ENCODE results near the gene CACNA1G.

The CACNA1G gene

DNA sequence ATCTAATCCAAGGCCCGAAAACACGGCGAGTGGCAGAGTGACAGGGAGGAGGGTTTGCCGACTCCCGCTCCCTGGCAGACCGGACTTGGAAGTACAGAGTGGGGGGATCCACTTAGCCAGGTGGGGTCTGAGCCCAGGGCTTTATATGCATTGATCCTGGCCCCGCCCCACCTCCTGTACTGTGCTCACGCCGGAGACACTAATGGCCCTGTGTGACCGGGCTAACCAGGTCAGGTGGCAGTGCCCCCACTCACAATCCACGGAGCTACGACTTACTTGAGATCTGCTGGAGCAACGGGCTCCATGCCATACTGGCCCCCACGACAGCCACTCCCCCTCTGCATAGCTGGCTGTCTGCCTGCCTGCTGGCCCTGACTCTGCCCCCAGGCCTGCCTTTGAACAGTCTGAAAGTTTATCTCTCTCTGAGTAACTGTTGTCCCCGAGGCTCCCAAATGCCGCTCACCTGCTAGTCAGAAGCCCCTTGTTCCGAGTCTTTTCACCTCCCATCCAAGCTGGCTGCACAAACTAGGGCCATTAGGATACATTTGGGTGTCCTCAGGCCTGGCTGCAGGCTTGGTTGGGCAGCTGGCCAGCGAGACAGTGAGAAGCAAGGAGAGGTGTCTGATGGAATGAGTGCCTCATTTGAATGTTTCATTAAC is 28.0 kb downstream of the CACNA1G start:
- TF ChIP-seq, protein P1, sequence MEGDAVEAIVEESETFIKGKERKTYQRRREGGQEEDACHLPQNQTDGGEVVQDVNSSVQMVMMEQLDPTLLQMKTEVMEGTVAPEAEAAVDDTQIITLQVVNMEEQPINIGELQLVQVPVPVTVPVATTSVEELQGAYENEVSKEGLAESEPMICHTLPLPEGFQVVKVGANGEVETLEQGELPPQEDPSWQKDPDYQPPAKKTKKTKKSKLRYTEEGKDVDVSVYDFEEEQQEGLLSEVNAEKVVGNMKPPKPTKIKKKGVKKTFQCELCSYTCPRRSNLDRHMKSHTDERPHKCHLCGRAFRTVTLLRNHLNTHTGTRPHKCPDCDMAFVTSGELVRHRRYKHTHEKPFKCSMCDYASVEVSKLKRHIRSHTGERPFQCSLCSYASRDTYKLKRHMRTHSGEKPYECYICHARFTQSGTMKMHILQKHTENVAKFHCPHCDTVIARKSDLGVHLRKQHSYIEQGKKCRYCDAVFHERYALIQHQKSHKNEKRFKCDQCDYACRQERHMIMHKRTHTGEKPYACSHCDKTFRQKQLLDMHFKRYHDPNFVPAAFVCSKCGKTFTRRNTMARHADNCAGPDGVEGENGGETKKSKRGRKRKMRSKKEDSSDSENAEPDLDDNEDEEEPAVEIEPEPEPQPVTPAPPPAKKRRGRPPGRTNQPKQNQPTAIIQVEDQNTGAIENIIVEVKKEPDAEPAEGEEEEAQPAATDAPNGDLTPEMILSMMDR (IDR thresholded peaks at IDR 0.05; ENCODE audit: low read depth, low read length, missing control alignments): no peak
- no peak overlapping the region for H3K4me3 ChIP-seq (replicated peaks; ENCODE audit: low read depth, low read length)

DNA sequence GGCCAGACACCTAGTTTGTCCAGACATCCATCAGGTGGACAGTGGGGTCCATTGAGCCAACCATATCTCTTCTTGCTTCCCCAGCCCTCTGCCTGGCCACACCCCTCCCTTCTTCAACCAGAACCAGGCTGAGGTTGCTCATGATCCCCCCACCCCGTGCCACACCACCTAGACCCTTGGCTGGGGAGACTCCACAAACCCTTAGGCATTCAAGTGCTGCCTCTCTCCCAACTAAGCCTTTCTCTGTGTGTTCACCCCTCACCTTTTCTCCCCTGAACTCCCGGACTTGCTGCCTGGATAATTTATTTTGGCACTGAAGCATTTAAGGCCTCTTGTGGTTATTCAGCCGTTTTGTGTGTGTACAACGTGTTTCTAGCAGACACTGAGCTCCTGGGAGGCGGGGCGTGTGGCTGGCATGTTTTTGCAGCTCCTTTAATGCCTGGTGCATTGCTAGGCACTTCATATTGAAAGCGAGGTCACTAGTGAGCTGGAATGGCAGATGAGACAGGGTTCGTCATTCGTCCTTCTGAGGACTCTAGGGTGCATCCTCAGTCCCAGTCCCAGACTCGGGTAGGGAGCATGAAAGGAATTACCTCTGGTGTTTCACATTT is 28.7 kb downstream of the CACNA1G start:
- H3K4me3 ChIP-seq (replicated peaks; ENCODE audit: low read depth, low read length): no peak overlapping the region
- no peak for DNase-seq (ENCODE audit: extremely low read depth, low read depth)
- TF ChIP-seq, protein P1 (IDR thresholded peaks at IDR 0.05; ENCODE audit: low read depth, low read length, missing control alignments): no peak

More for the DNA sequence above, 28.0 kb downstream of the CACNA1G start:
- DNase-seq (ENCODE audit: extremely low read depth, low read depth): no peak

DNA sequence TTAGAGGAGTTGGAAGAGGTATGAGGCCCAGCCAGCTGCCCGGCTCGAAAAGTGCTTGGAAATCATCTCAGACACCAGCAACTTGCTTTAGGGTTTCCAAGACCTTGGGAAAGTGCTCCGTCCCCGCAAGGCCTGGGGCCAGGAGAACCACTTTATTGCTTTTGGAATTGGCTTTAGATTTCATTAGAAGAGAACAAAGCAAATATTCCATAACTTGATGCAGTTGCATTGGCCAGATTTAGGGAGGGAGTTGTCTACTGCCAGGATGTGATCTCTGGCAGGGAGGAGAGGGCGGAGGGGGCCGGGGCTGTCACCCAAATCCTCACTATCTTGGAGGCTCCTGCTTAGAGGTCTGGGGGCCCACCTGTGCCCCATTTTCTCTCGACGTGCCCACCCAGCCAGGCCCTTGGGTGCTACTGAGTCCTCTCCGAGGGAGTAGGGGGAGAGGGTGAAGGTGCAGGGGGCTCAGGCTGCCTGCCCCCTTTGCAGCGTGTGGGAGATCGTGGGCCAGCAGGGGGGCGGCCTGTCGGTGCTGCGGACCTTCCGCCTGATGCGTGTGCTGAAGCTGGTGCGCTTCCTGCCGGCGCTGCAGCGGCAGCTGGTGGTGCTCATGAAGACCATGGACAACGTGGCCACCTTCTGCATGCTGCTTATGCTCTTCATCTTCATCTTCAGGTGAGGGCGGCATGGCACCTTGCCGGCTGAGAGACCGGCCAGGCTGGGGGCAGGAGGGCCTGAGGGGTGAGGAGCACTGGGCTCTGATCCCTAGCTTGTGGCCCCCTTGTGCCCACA is 30.6 kb downstream of the CACNA1G start:
- no peak for DNase-seq (ENCODE audit: extremely low read depth, low read depth)
- TF ChIP-seq, protein P1 (IDR thresholded peaks at IDR 0.05; ENCODE audit: low read depth, low read length, missing control alignments): no peak
- H3K4me3 ChIP-seq (replicated peaks; ENCODE audit: low read depth, low read length): no peak overlapping the region

DNA sequence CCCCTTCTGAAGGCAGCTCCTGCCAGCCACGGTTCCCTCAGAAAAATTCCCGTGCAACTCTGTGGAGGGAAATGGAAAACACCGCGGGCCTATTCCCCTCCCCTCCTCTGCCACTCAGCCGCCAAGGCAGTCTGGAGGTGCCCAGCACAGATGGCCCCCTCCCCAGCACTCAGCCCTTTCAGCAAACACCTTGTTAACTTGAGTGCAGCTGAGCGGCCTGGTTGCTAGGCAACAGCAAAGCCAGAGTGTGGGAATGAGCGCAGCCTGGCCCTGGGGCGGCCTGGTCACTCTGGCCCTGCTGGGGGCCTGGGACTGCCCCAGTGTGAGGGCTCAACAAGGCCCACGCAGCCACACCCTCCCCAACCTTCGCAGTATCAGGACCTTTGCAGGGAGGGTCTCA is 32.8 kb downstream of the CACNA1G start:
- no peak overlapping the region for H3K4me3 ChIP-seq (replicated peaks; ENCODE audit: low read depth, low read length)
- TF ChIP-seq, protein P1 (IDR thresholded peaks at IDR 0.05; ENCODE audit: low read depth, low read length, missing control alignments): no peak
- no peak for DNase-seq (ENCODE audit: extremely low read depth, low read depth)

DNA sequence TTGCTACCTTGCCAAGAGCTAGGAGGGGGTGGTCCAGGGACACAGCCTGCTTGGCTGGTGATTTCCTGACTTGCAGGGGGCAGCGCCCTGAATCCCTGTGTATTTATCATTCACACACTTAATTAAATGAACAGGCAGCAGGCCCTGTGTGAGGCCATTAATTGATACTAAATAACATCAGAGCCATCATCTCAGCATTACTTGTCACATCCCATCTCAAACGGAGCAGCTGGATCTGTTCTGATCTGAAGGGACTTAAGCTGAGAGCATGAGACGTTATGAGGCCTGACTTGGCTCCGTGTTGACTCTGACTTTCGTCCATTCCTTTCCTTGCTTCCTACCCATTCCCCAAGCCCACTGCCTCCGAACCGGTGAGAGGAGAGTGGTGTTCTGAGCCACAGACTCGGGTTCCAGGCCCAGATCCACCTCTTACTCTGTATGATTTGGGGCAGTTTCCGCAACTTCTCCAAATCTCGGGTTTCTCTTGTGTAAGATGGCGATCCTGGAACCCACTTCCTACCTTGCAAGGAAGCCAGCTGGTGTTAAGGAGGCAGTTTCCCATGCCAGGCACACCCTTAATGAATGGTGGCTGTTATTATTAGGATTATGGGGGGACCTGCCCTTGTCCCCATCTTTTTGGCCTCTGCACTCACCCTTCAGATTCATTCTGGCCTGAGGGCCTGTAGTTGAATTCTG is 33.8 kb downstream of the CACNA1G start:
- TF ChIP-seq, protein P1 (IDR thresholded peaks at IDR 0.05; ENCODE audit: low read depth, low read length, missing control alignments): no peak
- H3K4me3 ChIP-seq (replicated peaks; ENCODE audit: low read depth, low read length): no peak overlapping the region
- no peak for DNase-seq (ENCODE audit: extremely low read depth, low read depth)

DNA sequence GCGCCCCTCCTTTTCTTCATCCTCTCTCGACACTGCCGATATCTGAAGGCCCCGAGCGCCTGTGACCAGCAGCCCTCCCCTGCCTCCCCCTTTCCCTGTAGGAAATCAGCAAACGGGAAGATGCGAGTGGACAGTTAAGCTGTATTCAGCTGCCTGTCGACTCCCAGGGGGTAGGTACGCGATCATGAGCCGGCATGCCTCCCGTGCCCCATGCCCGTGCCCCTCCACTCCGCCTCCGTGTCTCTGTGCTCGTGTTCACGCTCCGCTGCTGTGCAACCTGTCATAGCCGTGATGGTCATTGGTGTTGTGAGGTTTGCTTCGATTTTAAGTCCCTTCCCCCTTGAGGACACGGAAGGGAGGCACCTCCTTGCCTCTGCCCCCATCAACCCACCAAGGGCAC is 34.4 kb downstream of the CACNA1G start:
- H3K4me3 ChIP-seq (replicated peaks; ENCODE audit: low read depth, low read length): no peak overlapping the region
- DNase-seq (ENCODE audit: extremely low read depth, low read depth): no peak
- TF ChIP-seq, protein P1 (IDR thresholded peaks at IDR 0.05; ENCODE audit: low read depth, low read length, missing control alignments): no peak
